HepG2 (cell line): ENCODE results near the gene ZNRD2. TPM values are rescaled to one million over a fixed set of nuclear protein-coding genes. Genes with fewer than 3 reads are reported as not detected.

ENCODE experiments used
- ATAC-seq: fragments of 200-7000 bp; cut with Tn5 transposase; 3 replicates; pipeline ENCODE4 v1.9.1; 2020; ENCODE audit warnings: mild to moderate bottlenecking, moderate library complexity
- BruUV-seq: library from RNA; stranded (reverse); fragments of 400-500 nt; replicated peaks from 2 replicates; lab custom pipeline; 2021; lab: Mats Ljungman, UMichigan
- CTCF ChIA-PET: fragments of 300-600 bp; formaldehyde crosslinking; extraction: SDS; loops from one replicate; lab custom pipeline; 2021; ENCODE audit warnings: low total read pairs, inconsistent platforms, low intra/inter-chr PET ratio; lab: Yijun Ruan, JAX
- POLR2A ChIA-PET: fragments of 350-600 bp; sonication (Branson Sonifier 250); formaldehyde crosslinking; loops from one replicate; lab custom pipeline; 2020; ENCODE audit warnings: antibody characterized with exemption, inconsistent platforms; lab: Yijun Ruan, JAX
- DNase-seq: peaks from one replicate; pipeline ENCODE4 v3.0.0-alpha.2; 2015; ENCODE audit warnings: low spot score
- FAIRE-seq: peaks from 3 replicates; lab custom pipeline; 2011; peaks lifted over from hg19 to GRCh38; lab: Jason Lieb, UNC
- H2AFZ ChIP-seq: one replicate; pipeline ENCODE4 v1.6.1; 2011; ENCODE audit warnings: low read length, inconsistent platforms
- H3K27ac ChIP-seq: fragments of 300-600 bp; 3 replicates; pipeline ENCODE4 v1.8.0; 2011; ENCODE audit warnings: mixed run types, mild to moderate bottlenecking, mixed read lengths, low read length, inconsistent platforms; ENCODE audit not compliant: insufficient read depth; ENCODE audit errors: extremely low read length
- H3K27me3 ChIP-seq, 2 experiments: fragments of 200-600 bp in 1 of 2; 2 replicates in 1 of 2; 3 replicates in 1 of 2; pipeline versions ENCODE4 v1.6.0 to v1.8.0; 2011; ENCODE audit warnings: low read length in 2 of 2, mild to moderate bottlenecking in 2 of 2, moderate library complexity in 2 of 2, inconsistent platforms in 1 of 2; ENCODE audit not compliant: insufficient read depth in 2 of 2, control insufficient read depth in 1 of 2
- H3K36me3 ChIP-seq, 2 experiments: fragments of 200-600 bp in 1 of 2; replicated peaks in 1 of 2; 2 replicates in 1 of 2; 3 replicates in 1 of 2; pipeline versions ENCODE4 v1.5.1 to v1.8.0; 2011; ENCODE audit warnings: low read length in 2 of 2, inconsistent platforms in 1 of 2; ENCODE audit not compliant: insufficient read depth in 2 of 2, control insufficient read depth in 1 of 2
- H3K4me1 ChIP-seq: 2 replicates; pipeline ENCODE4 v1.5.1; 2012; ENCODE audit warnings: low read length, inconsistent platforms; ENCODE audit not compliant: insufficient read depth
- H3K4me2 ChIP-seq: 2 replicates; pipeline ENCODE4 v1.6.0; 2011; ENCODE audit warnings: low read depth, low read length, inconsistent platforms
- H3K4me3 ChIP-seq, 3 experiments: fragments of 200-600 bp in 1 of 3; sonication (generic), shearing (Covaris generic) in 1 of 3; replicated peaks in 1 of 3; 2 replicates each; pipeline ENCODE4 v1.5.1; 2011 to 2016; ENCODE audit warnings: low read length in 3 of 3, inconsistent platforms in 2 of 3, low read depth in 2 of 3, mild to moderate bottlenecking in 2 of 3, control low read depth in 1 of 3, mixed read lengths in 1 of 3; ENCODE audit not compliant: insufficient read depth in 1 of 3
- H3K79me2 ChIP-seq: one replicate; pipeline ENCODE4 v1.6.1; 2011; ENCODE audit warnings: low read length, inconsistent platforms; ENCODE audit not compliant: insufficient read depth
- H3K9ac ChIP-seq: 2 replicates; pipeline ENCODE4 v1.6.0; 2011; ENCODE audit warnings: mild to moderate bottlenecking, low read depth, low read length, inconsistent platforms; ENCODE audit not compliant: insufficient read depth
- H3K9me3 ChIP-seq: 2 replicates; pipeline ENCODE4 v1.5.1; 2012; ENCODE audit warnings: mild to moderate bottlenecking, low read length
- H4K20me1 ChIP-seq: 2 replicates; pipeline ENCODE4 v1.6.0; 2011; ENCODE audit warnings: inconsistent platforms, mild to moderate bottlenecking, low read length, moderate library complexity; ENCODE audit not compliant: insufficient read depth
- AGO1 ChIP-seq: fragments of 200-400 bp; formaldehyde crosslinking; IDR thresholded peaks from 2 replicates; pipeline ENCODE4 v1.6.1; 2017; ENCODE audit warnings: mild to moderate bottlenecking, low read depth, low read length, moderate library complexity; ENCODE audit not compliant: poor library complexity, severe bottlenecking
- ELF3 ChIP-seq: IDR thresholded peaks from 2 replicates; pipeline ENCODE4 v1.6.1; 2016; ENCODE audit warnings: missing genetic modification reagents, missing compliant biosample characterization
- HES4 ChIP-seq: sonication (generic); formaldehyde crosslinking; IDR thresholded peaks from 2 replicates; pipeline ENCODE4 v1.9.0; 2021; ENCODE audit warnings: mild to moderate bottlenecking, missing genetic modification reagents, borderline replicate concordance
- KDM6A ChIP-seq: IDR thresholded peaks from 2 replicates; pipeline ENCODE4 v1.6.1; 2016; ENCODE audit warnings: low read depth
- KLF6 ChIP-seq: IDR thresholded peaks from 2 replicates; pipeline ENCODE4 v1.8.0; 2016; ENCODE audit warnings: missing biosample characterization, missing genetic modification reagents
- SIX1 ChIP-seq: sonication (generic); formaldehyde crosslinking; IDR thresholded peaks from 2 replicates; pipeline ENCODE4 v1.4.0; 2020; ENCODE audit warnings: missing genetic modification reagents, borderline replicate concordance
- ZFP41 ChIP-seq: sonication (generic); formaldehyde crosslinking; IDR thresholded peaks from 2 replicates; pipeline ENCODE4 v1.4.0; 2020; ENCODE audit warnings: mild to moderate bottlenecking, missing genetic modification reagents, borderline replicate concordance
- ZNF263 ChIP-seq: sonication (generic); formaldehyde crosslinking; IDR thresholded peaks from 2 replicates; pipeline ENCODE4 v1.4.0; 2020; ENCODE audit warnings: missing genetic modification reagents
- ZNF776 ChIP-seq: sonication (generic); formaldehyde crosslinking; IDR thresholded peaks from 2 replicates; pipeline ENCODE4 v1.4.0; 2020; ENCODE audit warnings: mild to moderate bottlenecking, missing genetic modification reagents
- ZNF782 ChIP-seq: sonication (generic); formaldehyde crosslinking; IDR thresholded peaks from 2 replicates; pipeline ENCODE4 v1.4.0; 2020; ENCODE audit warnings: missing genetic modification reagents, mild to moderate bottlenecking, borderline replicate concordance
- ZNF792 ChIP-seq: IDR thresholded peaks from 2 replicates; pipeline ENCODE4 v1.6.1; 2016
- WGBS: methylation state at CpG from one replicate; pipeline ENCODE4 v1.1.6; 2017; ENCODE audit warnings: low lambda C conversion rate; 5-methylcytosine and 5-hydroxymethylcytosine counted together
- in situ Hi-C: cut with HindIII; loops from 2 replicates; pipeline ENCODE4 v1.10.0; 2017; ENCODE audit warnings: low pct_unique_long_range_greater_than_20kb; ENCODE audit not compliant: extremely low pct_ligation_motif_present
- intact Hi-C: fragments of 100-400 bp; cut with micrococcal nuclease; formaldehyde crosslinking; loops from one replicate; pipeline ENCODE4 v1.10.0; 2022; ENCODE audit not compliant: unreplicated experiment
- polyA plus RNA-seq, 8 experiments: library from polyadenylated mRNA; depleted of rRNA in 3 of 8; stranded (reverse) in 7 of 8; unstranded in 1 of 8; fragments of >200 nt; fragmentation: Illumina TruSeq in 4 of 8; extraction: Trizol in 4 of 8; gene quantifications; 2 replicates each; pipeline versions ENCODE4 v1.2.1 to v1.2.3, GENCODE V29; 2011 to 2016; ENCODE audit warnings: low read depth in 4 of 8, missing spikeins in 1 of 8, mixed read lengths in 1 of 8; ENCODE audit not compliant: insufficient read depth in 1 of 8
- total RNA-seq, 5 experiments: library from RNA; depleted of rRNA; stranded (reverse); fragments of >200 nt; fragmentation: Illumina TruSeq; extraction: Trizol; gene quantifications; 2 replicates each; pipeline ENCODE4 v1.2.3, GENCODE V29; 2016; ENCODE audit warnings: low read depth in 1 of 5
- TF ChIP-seq, protein P1 (sequence below): conservative IDR thresholded peaks from 2 replicates; pipeline ENCODE4 v1.6.1; 2018; ENCODE audit warnings: missing genetic modification reagents
- TF ChIP-seq, protein P2 (sequence below), 2 experiments: sonication (generic) in 1 of 2; formaldehyde crosslinking in 1 of 2; IDR thresholded peaks; 2 replicates each; pipeline versions ENCODE4 v1.4.0 to v1.6.1; 2016 to 2020; ENCODE audit warnings: borderline replicate concordance in 1 of 2, low read depth in 1 of 2, mild to moderate bottlenecking in 1 of 2, missing genetic modification reagents in 1 of 2
- TF ChIP-seq, protein P3 (sequence below): sonication (generic); formaldehyde crosslinking; IDR thresholded peaks from 2 replicates; pipeline ENCODE4 v1.5.1; 2020; ENCODE audit warnings: missing genetic modification reagents, mild to moderate bottlenecking, borderline replicate concordance

The ZNRD2 gene
- total and polyA plus RNA-seq, 2 of the 13 experiments (the other 11 are each of a cell fraction or from before 2014, with no cell fraction given) = 29.2 to 34.0 TPM

DNA sequence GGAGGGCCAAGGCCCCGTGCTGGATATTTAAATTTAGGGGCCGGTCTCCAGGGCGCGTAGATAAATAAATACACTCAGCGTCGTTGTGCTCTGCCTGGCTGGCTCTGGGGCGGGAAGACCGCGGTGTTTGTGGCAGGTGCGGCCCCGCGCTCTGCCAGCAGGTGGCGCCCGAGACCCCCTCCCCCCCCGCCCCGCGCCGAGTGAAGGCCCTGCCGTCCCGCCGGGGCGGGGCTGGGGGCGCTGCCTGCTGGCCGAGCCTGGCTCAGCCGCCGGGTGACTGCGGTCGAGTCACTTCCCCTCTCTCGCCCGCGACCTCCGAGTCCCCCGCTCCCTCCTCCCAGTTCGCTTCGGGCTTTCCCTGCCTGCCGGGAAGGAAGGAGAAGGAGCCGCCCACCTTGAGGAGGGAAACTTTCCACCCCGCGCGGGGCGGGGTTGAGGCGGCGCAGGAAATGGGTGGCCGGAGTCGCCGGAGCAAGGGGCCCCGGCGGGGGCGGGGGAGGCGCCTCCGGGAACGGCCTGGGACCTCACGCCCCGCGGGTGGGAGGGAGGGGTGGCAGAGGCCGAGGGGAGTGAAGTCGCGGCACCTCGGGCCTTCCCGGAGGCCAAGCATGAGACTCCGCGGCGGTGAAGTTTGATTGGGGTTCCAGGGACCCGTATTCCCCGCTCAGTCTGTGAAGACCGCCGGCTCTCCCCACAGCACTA, 4.0 kb downstream of the ZNRD2 start:
- peaks cover 19% of the 10 kb centered on the region for H3K79me2 ChIP-seq
- peak overlapping the region; percentile 59; the same call in 1 of the 2 replicates for H3K9ac ChIP-seq
- no peak for FAIRE-seq
- H3K36me3 ChIP-seq = peaks cover 3 to 5% of the 10 kb centered on the region in 2 experiments; a peak in 2 of 5 replicates
- POLR2A ChIA-PET = no interaction called here
- H3K4me2 ChIP-seq = peak overlapping the region; percentile 95
- peak; percentile 47 for ATAC-seq
- peak overlapping the region; percentile 61 to 77 (median 73); a peak in 5 of 6 replicates for H3K4me3 ChIP-seq
- CTCF ChIA-PET = interaction anchor here (1.8 kb wide), 1 partner anchor 14 kb away, joined by 16 read pairs; no protein-coding TSS in a partner anchor
- in situ Hi-C loops (no loop called here), intact Hi-C loops (no loop called here)
- H2AFZ ChIP-seq = no peak overlapping the region
- no TSS peak for BruUV-seq
- DNase-seq = peak; percentile 70
- H3K4me1 ChIP-seq = peaks cover 57% of the 10 kb centered on the region
- no peaks in the 10 kb centered on the region; the same call in 1 of the 2 replicates for H4K20me1 ChIP-seq
- H3K27ac ChIP-seq = no peak overlapping the region
- H3K27me3 ChIP-seq = no peaks in the 10 kb centered on the region; a peak in 1 of 5 replicates
- WGBS = 0% methylated on average over 16 of the region's 67 CpGs
- H3K9me3 ChIP-seq = no peaks in the 10 kb centered on the region
- TF ChIP-seq ZFP41 (CRISPR knock-in tag) (no peak), HES4 (no peak), KDM6A (CRISPR knock-in tag) (no peak), ZNF776 (0 out of 2 replicates have a peak, but pooled peaks have one; percentile 40), ELF3 (no peak), SIX1 (no peak), KLF6 (no peak), ZNF792 (CRISPR knock-in tag) (peak; percentile 60), ZNF263 (CRISPR knock-in tag) (peak; percentile 63; the same call in 1 of the 2 replicates), AGO1 (peak; percentile 82), ZNF782 (no peak)
- TF ChIP-seq, protein P1, sequence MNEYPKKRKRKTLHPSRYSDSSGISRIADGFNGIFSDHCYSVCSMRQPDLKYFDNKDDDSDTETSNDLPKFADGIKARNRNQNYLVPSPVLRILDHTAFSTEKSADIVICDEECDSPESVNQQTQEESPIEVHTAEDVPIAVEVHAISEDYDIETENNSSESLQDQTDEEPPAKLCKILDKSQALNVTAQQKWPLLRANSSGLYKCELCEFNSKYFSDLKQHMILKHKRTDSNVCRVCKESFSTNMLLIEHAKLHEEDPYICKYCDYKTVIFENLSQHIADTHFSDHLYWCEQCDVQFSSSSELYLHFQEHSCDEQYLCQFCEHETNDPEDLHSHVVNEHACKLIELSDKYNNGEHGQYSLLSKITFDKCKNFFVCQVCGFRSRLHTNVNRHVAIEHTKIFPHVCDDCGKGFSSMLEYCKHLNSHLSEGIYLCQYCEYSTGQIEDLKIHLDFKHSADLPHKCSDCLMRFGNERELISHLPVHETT (CRISPR knock-in tag) = peak; percentile 74; the same call in 1 of the 2 replicates
- TF ChIP-seq, protein P2, sequence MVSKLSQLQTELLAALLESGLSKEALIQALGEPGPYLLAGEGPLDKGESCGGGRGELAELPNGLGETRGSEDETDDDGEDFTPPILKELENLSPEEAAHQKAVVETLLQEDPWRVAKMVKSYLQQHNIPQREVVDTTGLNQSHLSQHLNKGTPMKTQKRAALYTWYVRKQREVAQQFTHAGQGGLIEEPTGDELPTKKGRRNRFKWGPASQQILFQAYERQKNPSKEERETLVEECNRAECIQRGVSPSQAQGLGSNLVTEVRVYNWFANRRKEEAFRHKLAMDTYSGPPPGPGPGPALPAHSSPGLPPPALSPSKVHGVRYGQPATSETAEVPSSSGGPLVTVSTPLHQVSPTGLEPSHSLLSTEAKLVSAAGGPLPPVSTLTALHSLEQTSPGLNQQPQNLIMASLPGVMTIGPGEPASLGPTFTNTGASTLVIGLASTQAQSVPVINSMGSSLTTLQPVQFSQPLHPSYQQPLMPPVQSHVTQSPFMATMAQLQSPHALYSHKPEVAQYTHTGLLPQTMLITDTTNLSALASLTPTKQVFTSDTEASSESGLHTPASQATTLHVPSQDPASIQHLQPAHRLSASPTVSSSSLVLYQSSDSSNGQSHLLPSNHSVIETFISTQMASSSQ (IDR thresholded peaks at IDR 0.05; ENCODE audit: low read depth) = no peak
- TF ChIP-seq, protein P2 (CRISPR knock-in tag; IDR thresholded peaks at IDR 0.05; ENCODE audit: borderline replicate concordance) = 0 out of 2 replicates have a peak, but pooled peaks have one; percentile 30
- TF ChIP-seq, protein P3, sequence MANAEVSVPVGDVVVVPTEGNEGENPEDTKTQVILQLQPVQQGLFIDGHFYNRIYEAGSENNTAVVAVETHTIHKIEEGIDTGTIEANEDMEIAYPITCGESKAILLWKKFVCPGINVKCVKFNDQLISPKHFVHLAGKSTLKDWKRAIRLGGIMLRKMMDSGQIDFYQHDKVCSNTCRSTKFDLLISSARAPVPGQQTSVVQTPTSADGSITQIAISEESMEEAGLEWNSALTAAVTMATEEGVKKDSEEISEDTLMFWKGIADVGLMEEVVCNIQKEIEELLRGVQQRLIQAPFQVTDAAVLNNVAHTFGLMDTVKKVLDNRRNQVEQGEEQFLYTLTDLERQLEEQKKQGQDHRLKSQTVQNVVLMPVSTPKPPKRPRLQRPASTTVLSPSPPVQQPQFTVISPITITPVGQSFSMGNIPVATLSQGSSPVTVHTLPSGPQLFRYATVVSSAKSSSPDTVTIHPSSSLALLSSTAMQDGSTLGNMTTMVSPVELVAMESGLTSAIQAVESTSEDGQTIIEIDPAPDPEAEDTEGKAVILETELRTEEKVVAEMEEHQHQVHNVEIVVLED (CRISPR knock-in tag) = peak; percentile 31; the same call in 1 of the 2 replicates
